Ascending aorta (tissue), 2 donors: ENCODE data around the gene ASB9. TPM values are rescaled to one million over a fixed set of nuclear protein-coding genes. Genes with fewer than 3 reads are reported as not detected.
A peak's percentile ranks its signal among the peaks of the same experiment; 100 is the strongest.
"Not testable (repeated sequence)": the region's sequence is repeated elsewhere in the genome, so short reads cannot be mapped to it uniquely, and the experiment has no call there.

Source experiments
- DNase-seq, 2 donors: peaks; one replicate each; pipeline ENCODE4 v3.0.0-alpha.2; 2019; ENCODE audit warnings: low spot score in 2 of 2
- H3K27ac ChIP-seq, 2 donors: fragments of 200-600 bp; sonication (generic); one replicate each; pipeline ENCODE4 v1.5.1; 2016 to 2017; ENCODE audit warnings: mild to moderate bottlenecking in 1 of 2
- H3K27me3 ChIP-seq: fragments of 200-600 bp; sonication (generic); one replicate; pipeline ENCODE4 v1.5.1; 2017
- H3K36me3 ChIP-seq, 2 donors: fragments of 200-600 bp; sonication (generic); one replicate each; pipeline ENCODE4 v1.5.1; 2016
- H3K4me1 ChIP-seq, 2 donors: fragments of 200-600 bp; sonication (generic); one replicate each; pipeline ENCODE4 v1.5.1; 2016 to 2017; ENCODE audit warnings: mild to moderate bottlenecking in 1 of 2
- H3K4me3 ChIP-seq, 2 donors: fragments of 200-600 bp; sonication (generic); one replicate each; pipeline ENCODE4 v1.5.1; 2016 to 2017; ENCODE audit warnings: mild to moderate bottlenecking in 1 of 2
- H3K9me3 ChIP-seq, 2 donors: fragments of 200-600 bp; sonication (generic); one replicate each; pipeline ENCODE4 v1.5.1; 2016
- CTCF ChIP-seq, 3 experiments: fragments of 200-600 bp in 2 of 3; fragments of 450-650 bp in 1 of 3; sonication (generic) in 2 of 3; IDR thresholded peaks; one replicate each; pipeline ENCODE4 v1.5.1; 2016 to 2019; ENCODE audit warnings: antibody characterized with exemption in 3 of 3, mild to moderate bottlenecking in 1 of 3, moderate library complexity in 1 of 3
- intact Hi-C: fragments of 100-400 bp; cut with DNase I; formaldehyde crosslinking; loops from one replicate; pipeline ENCODE4 v1.15.1; 2023
- total RNA-seq: library from RNA; depleted of rRNA; stranded (reverse); fragments of >200 nt; gene quantifications from one replicate; pipeline ENCODE4 v1.1.0, GENCODE V29; 2016

ASB9 gene
- total RNA-seq, 1 donor from 2014 or later, result 3.6 TPM

GRCh38 chrX:15310117-15310516 lies 40.2 kb upstream of the ASB9 start:
- TF ChIP-seq CTCF (IDR thresholded peaks at IDR 0.05), result no peak
- Histone ChIP-seq H3K9me3 (no peaks in the 10 kb centered on the region), H3K4me3 (no peak overlapping the region), H3K36me3 (no peaks in the 10 kb centered on the region), H3K4me1 (no peaks in the 10 kb centered on the region), H3K27ac (peak overlapping the region; percentile 12 to 67), H3K27me3 (no peaks in the 10 kb centered on the region)
- intact Hi-C loops, result no loop called here
- peak in 1 of 2 donors; percentile 76 for DNase-seq

DNA sequence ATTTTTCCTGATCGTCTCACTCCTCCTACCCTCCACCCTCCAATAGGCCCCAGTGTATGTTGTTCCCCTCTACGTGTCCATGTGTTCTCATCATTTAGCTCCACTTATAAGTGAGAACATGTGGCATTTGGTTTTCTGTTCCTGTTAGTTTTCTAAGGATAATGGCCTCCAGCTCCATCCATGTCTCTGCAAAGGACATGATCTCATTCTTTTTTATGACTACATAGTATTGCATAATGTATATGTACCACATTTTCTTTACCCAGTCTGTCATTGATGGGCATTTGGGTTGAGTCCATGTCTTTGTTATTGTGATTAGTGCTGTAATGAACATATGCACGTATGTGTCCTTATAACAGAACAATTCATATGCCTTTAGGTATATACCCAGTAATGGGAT lies 36.0 kb upstream of the ASB9 start:
- H3K27ac ChIP-seq, H3K9me3 ChIP-seq, H3K36me3 ChIP-seq, H3K4me3 ChIP-seq, H3K27me3 ChIP-seq, DNase-seq, intact Hi-C loops, H3K4me1 ChIP-seq: not testable (repeated sequence)

- no peaks in the 10 kb centered on the region for H3K27me3 ChIP-seq
- intact Hi-C loops, result loop anchor here (5.0 kb wide), 1 partner anchor 165 kb away; no protein-coding TSS in a partner anchor
- no peaks in the 10 kb centered on the region for H3K9me3 ChIP-seq
- no peak overlapping the region for H3K4me3 ChIP-seq
- DNase-seq, result peak; percentile 27 to 69
- H3K36me3 ChIP-seq, result no peaks in the 10 kb centered on the region
- TF ChIP-seq CTCF (IDR thresholded peaks at IDR 0.05), result no peak
- no peak overlapping the region for H3K27ac ChIP-seq
- no peaks in the 10 kb centered on the region for H3K4me1 ChIP-seq
These were observed 32.0 kb upstream of the ASB9 start for GRCh38 chrX:15301924-15302323.

DNA sequence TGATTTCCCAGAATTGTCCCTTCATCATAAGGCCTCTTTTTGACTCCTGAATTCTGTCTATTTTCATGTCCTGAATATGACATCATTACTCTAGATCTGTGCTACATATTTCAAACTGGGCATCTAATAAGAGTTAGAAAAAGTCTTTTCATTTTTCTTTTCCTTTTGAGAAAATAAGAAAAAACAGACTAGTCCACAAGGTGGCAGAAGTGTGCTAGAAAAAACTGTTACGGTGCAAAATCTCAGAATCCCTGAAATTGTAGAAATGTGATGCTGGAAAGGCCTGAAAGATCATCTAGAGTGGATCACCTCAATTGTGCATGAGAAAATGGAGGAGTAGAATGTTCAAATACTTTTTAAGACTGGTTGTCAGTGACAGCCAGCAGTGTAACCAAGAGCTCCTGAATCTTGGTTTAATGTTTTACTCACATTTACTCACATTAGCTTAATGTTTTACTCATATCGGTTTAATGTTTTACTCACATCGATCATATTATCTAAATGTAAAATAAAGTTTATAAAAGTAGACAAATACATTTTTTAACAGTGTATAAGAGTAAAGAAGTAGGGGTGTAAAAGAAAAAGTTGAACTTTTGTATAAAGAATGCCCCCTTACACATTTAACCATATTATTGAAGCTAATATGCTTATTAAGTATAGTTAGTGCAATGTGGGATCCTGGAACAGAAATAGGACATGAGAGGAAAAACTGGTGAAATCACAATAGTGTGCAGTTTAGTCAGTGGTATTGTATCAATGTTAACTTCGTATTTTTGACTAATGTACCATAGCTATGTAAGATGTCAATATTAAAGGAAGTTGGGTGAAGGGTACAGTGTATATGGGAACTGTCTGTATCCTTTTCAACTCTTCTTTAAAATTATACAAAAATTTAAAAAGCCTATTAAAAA lies 30.3 kb upstream of the ASB9 start:
- Histone ChIP-seq H3K27me3 (no peaks in the 10 kb centered on the region), H3K4me1 (no peaks in the 10 kb centered on the region), H3K4me3 (no peak overlapping the region), H3K9me3 (no peaks in the 10 kb centered on the region), H3K27ac (no peak overlapping the region), H3K36me3 (no peaks in the 10 kb centered on the region)
- no peak for DNase-seq
- TF ChIP-seq CTCF (IDR thresholded peaks at IDR 0.05), result peak; percentile 8 to 49 (median 33)
- intact Hi-C loops, result loop anchor here (5.0 kb wide), 1 partner anchor 167 kb away; no protein-coding TSS in a partner anchor

- TF ChIP-seq CTCF (IDR thresholded peaks at IDR 0.05), result no peak
- H3K4me1 ChIP-seq, result no peaks in the 10 kb centered on the region
- no peaks in the 10 kb centered on the region for H3K27me3 ChIP-seq
- DNase-seq, result no peak
- no peaks in the 10 kb centered on the region for H3K36me3 ChIP-seq
- H3K9me3 ChIP-seq, result no peaks in the 10 kb centered on the region
- H3K4me3 ChIP-seq, result no peak overlapping the region
- no peak overlapping the region for H3K27ac ChIP-seq
- intact Hi-C loops, result no loop called here
These were observed 28.9 kb upstream of the ASB9 start for GRCh38 chrX:15298780-15299179.

- Histone ChIP-seq H3K27ac (no peak overlapping the region), H3K4me1 (no peaks in the 10 kb centered on the region), H3K9me3 (no peaks in the 10 kb centered on the region), H3K36me3 (no peaks in the 10 kb centered on the region), H3K4me3 (no peak overlapping the region), H3K27me3 (no peaks in the 10 kb centered on the region)
- DNase-seq, result no peak
- TF ChIP-seq CTCF (IDR thresholded peaks at IDR 0.05), result no peak
- intact Hi-C loops, result no loop called here
These were observed 28.3 kb upstream of the ASB9 start for GRCh38 chrX:15298201-15298600.
